Gastrocnemius medialis (tissue), 4 donors: ENCODE data around the gene SLC16A3. TPM values are rescaled to one million over a fixed set of nuclear protein-coding genes. Genes with fewer than 3 reads are reported as not detected.

Experiments used
- ATAC-seq, 2 donors: fragments of 150-250 bp; one replicate each; pipeline ENCODE4 v1.9.1; 2016
- DNase-seq, 2 donors: peaks; one replicate each; pipeline ENCODE4 v3.0.0-alpha.2; 2019
- H3K27ac ChIP-seq, 4 donors: fragments of 200-600 bp; sonication (generic); 1 replicate in 1 of 4; 2 replicates in 3 of 4; pipeline ENCODE4 v1.5.1; 2016 to 2018; ENCODE audit warnings: mild to moderate bottlenecking in 2 of 4, moderate library complexity in 1 of 4
- H3K27me3 ChIP-seq, 3 donors: fragments of 200-600 bp; sonication (generic) in 2 of 3; 1 replicate in 1 of 3; 2 replicates in 2 of 3; pipeline versions ENCODE4 v1.5.1 to v1.6.0; 2016 to 2019; ENCODE audit warnings: mild to moderate bottlenecking in 1 of 3, moderate library complexity in 1 of 3
- H3K36me3 ChIP-seq, 2 donors: fragments of 200-600 bp; sonication (generic) in 1 of 2; one replicate each; pipeline ENCODE4 v1.5.1; 2017 to 2018
- H3K4me1 ChIP-seq, 2 donors: fragments of 200-600 bp; sonication (generic) in 1 of 2; one replicate each; pipeline ENCODE4 v1.5.1; 2016 to 2017; ENCODE audit warnings: mild to moderate bottlenecking in 2 of 2
- H3K4me3 ChIP-seq, 4 donors: fragments of 200-600 bp; sonication (generic) in 3 of 4; 1 replicate in 1 of 4; 2 replicates in 3 of 4; pipeline ENCODE4 v1.5.1; 2016 to 2019; ENCODE audit warnings: mild to moderate bottlenecking in 2 of 4
- H3K9me3 ChIP-seq, 3 donors: fragments of 200-600 bp; sonication (generic) in 2 of 3; 1 replicate in 1 of 3; 2 replicates in 2 of 3; pipeline ENCODE4 v1.5.1; 2016 to 2019
- POLR2A ChIP-seq, 2 donors: fragments of 450-650 bp; IDR thresholded peaks; one replicate each; pipeline ENCODE4 v1.6.1; 2017; ENCODE audit warnings: antibody characterized with exemption in 2 of 2, mild to moderate bottlenecking in 2 of 2, moderate library complexity in 2 of 2
- in situ Hi-C, 4 donors: fragments of 200-750 bp; cut with MboI; loops; one replicate each; pipeline versions ENCODE4 v1.15.0 to v1.8.0; 2017; ENCODE audit warnings: low sequenced_read_pairs in 4 of 4
- intact Hi-C: fragments of 100-400 bp; cut with DNase I; formaldehyde crosslinking; loops from one replicate; pipeline ENCODE4 v1.15.1; 2023; ENCODE audit warnings: low total_unique reads
- total RNA-seq, 4 donors: library from RNA; depleted of rRNA; stranded (reverse); fragments of >200 nt; gene quantifications; one replicate each; pipeline versions ENCODE4 v1.1.0 to v1.2.3, GENCODE V29; 2016
- TF ChIP-seq, protein P1 (sequence below), 5 experiments: fragments of 450-650 bp in 3 of 5; fragments of 200-600 bp in 2 of 5; sonication (generic) in 2 of 5; IDR thresholded peaks in 4 of 5; conservative IDR thresholded peaks in 1 of 5; 1 replicate in 4 of 5; 2 replicates in 1 of 5; pipeline ENCODE4 v1.5.1; 2016 to 2019; ENCODE audit warnings: antibody characterized with exemption in 5 of 5, mild to moderate bottlenecking in 3 of 5, moderate library complexity in 3 of 5

SLC16A3 gene
- total RNA-seq, 4 donors from 2014 or later = 46.0 to 173 (median 126) TPM

DNA sequence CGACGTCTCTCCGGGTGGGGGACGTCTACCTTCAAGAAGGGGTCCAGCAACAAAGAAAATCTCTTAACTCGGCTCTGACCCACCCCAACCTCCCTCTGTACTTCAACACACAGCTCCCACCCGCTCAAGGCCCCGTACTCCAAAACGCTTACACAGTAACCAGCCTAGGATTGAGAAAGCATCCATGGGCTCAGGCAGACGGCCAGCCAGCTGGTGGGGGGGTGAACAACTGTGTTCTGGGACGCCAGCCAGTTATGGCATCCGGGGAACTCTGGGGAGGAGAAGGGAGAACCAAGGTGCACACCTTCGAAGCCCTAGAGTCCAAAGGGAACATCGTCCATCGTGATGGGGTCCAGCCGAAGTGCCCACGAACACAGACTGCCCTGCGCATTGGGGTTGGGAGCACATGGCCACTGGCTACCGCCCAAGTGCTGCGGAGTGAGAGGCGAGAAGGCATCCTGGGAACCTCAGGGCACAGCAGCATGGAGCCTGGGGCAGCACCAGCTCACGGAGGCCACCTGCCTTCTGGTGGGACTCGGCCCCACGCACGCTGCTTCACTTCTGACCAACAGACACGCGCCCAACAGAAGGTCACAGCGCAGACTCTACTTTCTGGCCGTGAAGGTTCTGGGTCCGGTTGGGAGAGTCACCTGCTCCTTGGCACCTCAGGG is 14.3 kb downstream of the SLC16A3 start:
- ATAC-seq (peak; percentile 40 to 47), DNase-seq (peak; percentile 84 to 94)
- H3K4me1 ChIP-seq = peaks cover 75 to 79% of the 10 kb centered on the region in 2 donors
- H3K27me3 ChIP-seq = no peaks in the 10 kb centered on the region
- in situ Hi-C loops (no loop called here), intact Hi-C loops (loop anchor here (1.0 to 2.0 kb wide), 2 partner anchors 24 to 49 kb away; no protein-coding TSS in a partner anchor)
- peaks cover 0 to 39% of the 10 kb centered on the region in 2 donors for H3K36me3 ChIP-seq
- peak in 1 of 2 donors; percentile 2 for TF ChIP-seq POLR2A (IDR thresholded peaks at IDR 0.05)
- TF ChIP-seq, protein P1, sequence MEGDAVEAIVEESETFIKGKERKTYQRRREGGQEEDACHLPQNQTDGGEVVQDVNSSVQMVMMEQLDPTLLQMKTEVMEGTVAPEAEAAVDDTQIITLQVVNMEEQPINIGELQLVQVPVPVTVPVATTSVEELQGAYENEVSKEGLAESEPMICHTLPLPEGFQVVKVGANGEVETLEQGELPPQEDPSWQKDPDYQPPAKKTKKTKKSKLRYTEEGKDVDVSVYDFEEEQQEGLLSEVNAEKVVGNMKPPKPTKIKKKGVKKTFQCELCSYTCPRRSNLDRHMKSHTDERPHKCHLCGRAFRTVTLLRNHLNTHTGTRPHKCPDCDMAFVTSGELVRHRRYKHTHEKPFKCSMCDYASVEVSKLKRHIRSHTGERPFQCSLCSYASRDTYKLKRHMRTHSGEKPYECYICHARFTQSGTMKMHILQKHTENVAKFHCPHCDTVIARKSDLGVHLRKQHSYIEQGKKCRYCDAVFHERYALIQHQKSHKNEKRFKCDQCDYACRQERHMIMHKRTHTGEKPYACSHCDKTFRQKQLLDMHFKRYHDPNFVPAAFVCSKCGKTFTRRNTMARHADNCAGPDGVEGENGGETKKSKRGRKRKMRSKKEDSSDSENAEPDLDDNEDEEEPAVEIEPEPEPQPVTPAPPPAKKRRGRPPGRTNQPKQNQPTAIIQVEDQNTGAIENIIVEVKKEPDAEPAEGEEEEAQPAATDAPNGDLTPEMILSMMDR (IDR thresholded peaks at IDR 0.05 in 4 of 5, conservative IDR thresholded peaks at IDR 0.05 in 1 of 5) = no peak
- peak overlapping the region in 2 of 4 donors; percentile 11 to 13 for H3K4me3 ChIP-seq
- H3K9me3 ChIP-seq = no peaks in the 10 kb centered on the region
- H3K27ac ChIP-seq = peak overlapping the region; percentile 90 to 98 (median 93)

DNA sequence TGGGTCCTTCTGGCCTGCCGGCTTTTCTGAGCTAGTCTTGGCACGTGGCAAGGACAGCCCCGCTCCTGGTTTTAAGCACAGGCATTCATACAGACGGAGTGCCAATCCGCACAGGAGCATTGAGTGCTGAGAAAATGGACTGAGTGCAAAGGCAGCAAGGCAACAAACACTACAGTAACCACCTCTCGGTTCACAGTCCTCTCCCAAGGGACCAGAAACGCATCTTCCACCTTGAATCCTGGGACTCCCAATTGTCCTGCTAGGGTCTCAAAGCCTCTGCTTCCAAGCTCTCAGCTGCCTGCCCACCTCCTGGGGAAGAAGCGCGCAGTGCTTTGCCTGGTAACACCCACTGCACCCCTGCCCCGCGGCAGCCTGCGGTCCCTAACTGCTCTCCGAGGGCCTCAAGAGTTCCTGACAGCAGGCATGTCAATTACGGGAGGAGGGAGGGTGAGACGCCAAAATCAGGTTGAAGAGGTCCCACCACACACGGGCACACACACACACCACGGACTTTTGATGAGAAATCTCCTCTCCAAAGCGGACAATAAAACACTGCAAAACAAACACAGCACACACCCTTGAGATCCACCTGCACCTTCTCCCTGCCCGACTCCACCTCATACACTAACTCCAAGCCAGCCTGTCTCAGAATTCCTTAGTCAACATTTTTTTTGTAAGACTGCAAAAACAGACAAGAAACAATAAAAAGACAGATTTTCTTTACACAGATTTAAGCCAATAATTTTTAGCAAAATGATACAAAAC is 15.0 kb downstream of the SLC16A3 start:
- intact Hi-C loops (loop anchor here (2.0 kb wide), 1 partner anchor 23 kb away; no protein-coding TSS in a partner anchor), in situ Hi-C loops (no loop called here)
- ATAC-seq (no peak), DNase-seq (no peak)
- H3K4me3 ChIP-seq = no peak overlapping the region
- H3K36me3 ChIP-seq = peaks cover 0 to 46% of the 10 kb centered on the region in 2 donors
- TF ChIP-seq, protein P1 (IDR thresholded peaks at IDR 0.05 in 4 of 5, conservative IDR thresholded peaks at IDR 0.05 in 1 of 5) = no peak
- TF ChIP-seq POLR2A (IDR thresholded peaks at IDR 0.05) = no peak
- H3K4me1 ChIP-seq = peaks cover 68 to 72% of the 10 kb centered on the region in 2 donors
- H3K9me3 ChIP-seq = no peaks in the 10 kb centered on the region
- H3K27ac ChIP-seq = peak overlapping the region; percentile 90 to 98 (median 93)
- no peaks in the 10 kb centered on the region for H3K27me3 ChIP-seq

DNA sequence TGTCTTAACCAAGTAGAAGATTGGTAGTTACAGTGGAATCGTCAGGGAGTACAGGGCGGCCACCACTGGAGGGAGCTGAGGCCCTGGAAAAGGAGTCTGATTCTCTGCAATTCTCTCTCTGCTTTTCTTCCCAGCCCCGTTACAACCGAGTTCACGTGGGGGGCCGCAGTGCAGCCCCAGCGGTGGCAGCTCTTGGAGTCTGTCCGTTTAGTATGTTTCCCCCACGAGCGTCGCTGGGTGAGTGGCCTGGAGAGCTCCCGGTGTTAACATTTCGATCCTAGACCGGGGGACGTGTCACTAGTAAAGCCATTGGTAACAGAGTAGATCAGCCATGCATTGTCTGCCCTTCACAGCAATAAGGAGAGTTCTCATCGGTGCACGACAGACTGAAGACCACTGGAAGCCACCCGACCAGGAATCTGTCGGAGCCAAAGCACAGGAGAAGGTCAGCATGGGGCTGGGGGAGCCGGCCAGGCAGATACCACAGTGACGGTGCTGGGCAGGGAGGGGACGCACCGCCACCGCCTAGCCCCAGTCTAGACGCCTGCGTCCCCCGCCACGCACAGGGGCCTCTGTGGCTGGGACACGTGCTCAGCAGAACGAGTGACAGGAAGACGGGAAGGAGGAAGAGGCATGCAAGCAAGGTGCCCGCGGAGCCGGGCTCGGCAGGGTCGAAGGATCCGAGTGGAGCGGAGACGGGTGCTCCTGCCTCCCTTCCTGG is 15.7 kb downstream of the SLC16A3 start:
- no peak for DNase-seq

More for the DNA sequence above, 15.7 kb downstream of the SLC16A3 start:
- in situ Hi-C loops = no loop called here
- Histone ChIP-seq H3K27ac (peak overlapping the region; percentile 28 to 98 (median 91)), H3K36me3 (peaks cover 0 to 54% of the 10 kb centered on the region in 2 donors), H3K4me3 (no peak overlapping the region), H3K27me3 (no peaks in the 10 kb centered on the region), H3K9me3 (no peaks in the 10 kb centered on the region), H3K4me1 (peaks cover 63 to 65% of the 10 kb centered on the region in 2 donors)
- intact Hi-C loops = no loop called here
- TF ChIP-seq POLR2A (IDR thresholded peaks at IDR 0.05) = no peak
- TF ChIP-seq, protein P1 (IDR thresholded peaks at IDR 0.05 in 4 of 5, conservative IDR thresholded peaks at IDR 0.05 in 1 of 5) = peak; percentile 29 to 65 (median 45)
- no peak for ATAC-seq
